GM23248 (cell line): ENCODE data around the gene PTCD2.

Experiments used
- EZH2 ChIP-seq: fragments of 200-600 bp; sonication (generic); IDR thresholded peaks from 2 replicates; pipeline ENCODE4 v1.6.1; 2018; ENCODE audit warnings: antibody characterized with exemption, mild to moderate bottlenecking; ENCODE audit not compliant: insufficient read depth, poor library complexity, severe bottlenecking
- EZH2phosphoT487 ChIP-seq: fragments of 200-600 bp; sonication (generic); IDR thresholded peaks from 2 replicates; pipeline ENCODE4 v1.6.1; 2018; ENCODE audit warnings: antibody characterized with exemption, moderate library complexity, mild to moderate bottlenecking, low read depth; ENCODE audit not compliant: insufficient read depth

DNA sequence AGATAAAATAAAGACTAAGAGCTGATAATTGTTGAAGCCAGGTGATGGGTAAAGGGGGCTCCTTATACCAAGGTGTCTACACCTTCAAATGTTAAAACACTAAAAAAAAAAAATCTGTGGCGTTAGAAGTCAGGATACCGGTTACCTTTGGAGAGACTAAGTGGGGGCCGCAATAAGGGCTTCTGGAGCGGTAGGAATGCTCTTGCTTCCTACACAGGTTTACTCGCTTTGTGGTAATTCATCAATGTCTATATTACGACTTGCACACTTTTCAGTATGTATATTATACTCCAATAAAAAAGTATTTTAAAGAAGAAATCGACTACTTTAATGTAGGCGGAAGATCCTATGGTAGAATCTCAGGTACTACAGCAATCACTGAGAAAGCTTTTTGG, 12.6 kb upstream of the PTCD2 start:
- TF ChIP-seq EZH2 (no peak), EZH2phosphoT487 (no peak)
